B cell (primary cell): ENCODE results near the gene MAF. TPM values are rescaled to one million over a fixed set of nuclear protein-coding genes. Genes with fewer than 3 reads are reported as not detected.

Experiments
- ATAC-seq: fragments of 200-7000 bp; cut with Tn5 transposase; one replicate; pipeline ENCODE4 v1.10.0; 2021; ENCODE audit warnings: low read depth, mild to moderate bottlenecking, moderate number of reproducible peaks, moderate library complexity
- CTCF ChIA-PET: fragments of 350-600 bp; sonication (Branson Sonifier 250); formaldehyde crosslinking; loops from one replicate; lab custom pipeline; 2021; ENCODE audit warnings: antibody characterized with exemption, inconsistent platforms; lab: Charles Lee
- POLR2A ChIA-PET: fragments of 350-600 bp; sonication (Branson Sonifier 250); formaldehyde crosslinking; loops from one replicate; lab custom pipeline; 2021; ENCODE audit warnings: antibody characterized with exemption; lab: Charles Lee
- DNase-seq: peaks from one replicate; pipeline ENCODE4 v3.0.0; 2013
- H2AFZ ChIP-seq: 2 replicates; pipeline ENCODE4 v1.6.1; 2012; ENCODE audit warnings: mild to moderate bottlenecking, low read depth, low read length; ENCODE audit not compliant: insufficient read depth, poor library complexity, severe bottlenecking
- H3K27ac ChIP-seq, 2 donors: 1 replicate in 1 of 2; 2 replicates in 1 of 2; pipeline ENCODE4 v1.5.1; 2012 to 2013; ENCODE audit warnings: low read length in 2 of 2, mild to moderate bottlenecking in 2 of 2, moderate library complexity in 1 of 2
- H3K27me3 ChIP-seq, 4 experiments: fragments of 200-600 bp in 1 of 4; sonication (generic) in 1 of 4; replicated peaks in 1 of 4; 1 replicate in 2 of 4; 2 replicates in 2 of 4; pipeline versions ENCODE4 v1.6.1 to v1.7.0; 2013 to 2016; ENCODE audit warnings: low read length in 3 of 4, mild to moderate bottlenecking in 2 of 4, mixed read lengths in 1 of 4, moderate library complexity in 1 of 4; ENCODE audit not compliant: insufficient read depth in 4 of 4, control insufficient read depth in 3 of 4; ENCODE audit errors: control extremely low read depth in 1 of 4
- H3K36me3 ChIP-seq, 2 experiments: replicated peaks in 1 of 2; 1 replicate in 1 of 2; 2 replicates in 1 of 2; pipeline versions ENCODE4 v1.6.1 to v1.7.1; 2013; ENCODE audit warnings: low read length in 1 of 2; ENCODE audit not compliant: insufficient read depth in 2 of 2, control insufficient read depth in 1 of 2; ENCODE audit errors: control extremely low read depth in 1 of 2, extremely low read depth in 1 of 2
- H3K4me1 ChIP-seq, 2 donors: fragments of 200-600 bp in 1 of 2; sonication (generic) in 1 of 2; 1 replicate in 1 of 2; 2 replicates in 1 of 2; pipeline versions ENCODE4 v1.5.1 to v1.6.1; 2013 to 2017; ENCODE audit warnings: low read length in 2 of 2; ENCODE audit not compliant: control insufficient read depth in 2 of 2, insufficient read depth in 2 of 2
- H3K4me2 ChIP-seq: replicated peaks from 2 replicates; pipeline ENCODE3; 2012; ENCODE audit warnings: mild to moderate bottlenecking, low read depth, low read length; ENCODE audit not compliant: poor library complexity, severe bottlenecking
- H3K4me3 ChIP-seq, 5 experiments: fragments of 200-600 bp in 1 of 5; sonication (generic) in 1 of 5; 1 replicate in 3 of 5; 2 replicates in 2 of 5; pipeline versions ENCODE4 v1.5.1 to v1.7.0; 2011 to 2016; ENCODE audit warnings: low read length in 4 of 5, mild to moderate bottlenecking in 4 of 5, low read depth in 2 of 5, control low read depth in 1 of 5, moderate library complexity in 1 of 5; ENCODE audit not compliant: insufficient read depth in 1 of 5; ENCODE audit errors: control extremely low read depth in 1 of 5, extremely low read depth in 1 of 5
- H3K79me2 ChIP-seq: fragments of 200-600 bp; sonication (generic); one replicate; pipeline ENCODE4 v1.6.0; 2016; ENCODE audit warnings: low read length; ENCODE audit not compliant: control insufficient read depth, insufficient read depth
- H3K9ac ChIP-seq: fragments of 200-600 bp; sonication (generic); 2 replicates; pipeline ENCODE4 v1.6.1; 2017; ENCODE audit warnings: mild to moderate bottlenecking, low read length, moderate library complexity
- H3K9me3 ChIP-seq, 3 donors: one replicate each; pipeline versions ENCODE4 v1.6.1 to v1.7.1; 2013; ENCODE audit warnings: low read length in 2 of 3; ENCODE audit not compliant: control insufficient read depth in 2 of 3, insufficient read depth in 1 of 3; ENCODE audit errors: control extremely low read depth in 1 of 3
- H4K20me1 ChIP-seq: 2 replicates; pipeline ENCODE4 v1.6.0; 2012; ENCODE audit warnings: mild to moderate bottlenecking, low read length; ENCODE audit not compliant: insufficient read depth, control insufficient read depth, poor library complexity, severe bottlenecking
- H3K27ac Mint-ChIP-seq: one replicate; pipeline ENCODE4 v1.8.0; 2021; ENCODE audit warnings: mixed read lengths
- H3K27me3 Mint-ChIP-seq: one replicate; pipeline ENCODE4 v1.8.0; 2021; ENCODE audit warnings: mixed read lengths
- H3K4me1 Mint-ChIP-seq: one replicate; pipeline ENCODE4 v1.8.0; 2021; ENCODE audit warnings: mixed read lengths
- H3K4me3 Mint-ChIP-seq: one replicate; pipeline ENCODE4 v1.8.0; 2021; ENCODE audit warnings: mixed read lengths
- H3K9me3 Mint-ChIP-seq: one replicate; pipeline ENCODE4 v1.8.0; 2022; ENCODE audit warnings: mixed read lengths; ENCODE audit not compliant: insufficient read depth
- EZH2 ChIP-seq: IDR thresholded peaks from 2 replicates; pipeline ENCODE4 v1.6.1; 2012; ENCODE audit warnings: borderline replicate concordance, low read depth, mild to moderate bottlenecking, moderate library complexity, low read length; ENCODE audit not compliant: insufficient read depth, poor library complexity, severe bottlenecking
- WGBS: methylation state at CpG from one replicate; pipeline ENCODE4 v1.1.5; 2013; ENCODE audit warnings: missing lambda C conversion rate; ENCODE audit not compliant: insufficient coverage; 5-methylcytosine and 5-hydroxymethylcytosine counted together
- intact Hi-C: fragments of 100-400 bp; cut with micrococcal nuclease; formaldehyde crosslinking; loops from one replicate; pipeline ENCODE4 v1.10.0; 2022
- polyA plus RNA-seq: library from polyadenylated mRNA; depleted of rRNA; stranded (reverse); fragments of >200 nt; gene quantifications from 2 replicates; pipeline ENCODE4 v1.2.3, GENCODE V29; 2012
- total RNA-seq, 2 donors: library from RNA; stranded (reverse); fragments of 120-200 nt in 1 of 2; gene quantifications; 1 replicate in 1 of 2; 2 replicates in 1 of 2; pipeline versions ENCODE4 v1.2.3 to v1.2.4, GENCODE V29; 2013 to 2022
- TF ChIP-seq, protein P1 (sequence below): fragments of 200-600 bp; IDR thresholded peaks from one replicate; pipeline ENCODE4 v1.8.0; 2022; ENCODE audit warnings: antibody characterized with exemption, mild to moderate bottlenecking

Gene MAF
- total and polyA plus RNA-seq, 2 donors (not counting 1 experiment from before 2014, with no cell fraction given): 0.30 to 0.49 TPM

DNA sequence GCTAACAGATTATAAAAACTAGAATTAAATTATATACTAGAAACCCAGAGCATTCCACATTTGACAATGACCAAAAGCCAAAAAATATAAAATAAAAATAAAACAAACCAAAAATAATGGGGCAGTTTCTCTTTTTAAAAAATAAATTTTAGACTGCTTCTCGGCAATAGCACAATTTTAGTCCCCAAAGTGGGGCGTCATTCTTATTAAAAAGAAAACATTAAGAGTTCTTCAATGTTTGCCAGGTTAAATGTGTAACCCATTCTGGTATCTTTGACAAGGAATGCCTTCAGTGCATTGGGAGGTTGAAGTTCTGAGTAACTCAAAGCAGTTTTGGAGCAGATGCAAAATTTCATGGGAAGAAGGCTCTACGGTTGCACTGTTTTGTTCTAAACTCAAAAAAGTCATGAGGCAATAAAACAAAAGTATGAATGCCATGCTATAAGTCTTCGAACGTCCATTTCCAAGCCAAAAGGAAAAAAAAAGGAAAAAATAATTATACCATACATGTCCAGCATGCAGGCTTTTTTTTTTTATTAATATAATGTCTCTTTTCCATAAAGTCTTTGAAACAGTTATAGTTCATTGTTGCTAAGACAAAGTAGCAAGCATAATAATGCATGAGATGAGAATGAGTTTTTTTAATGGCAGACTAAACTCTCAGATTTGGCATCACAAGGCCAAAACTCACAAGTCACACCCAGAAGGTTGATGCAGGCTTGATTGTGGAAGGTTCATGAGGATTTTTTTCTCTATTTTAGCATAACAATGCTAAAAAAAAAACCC, 3.1 kb downstream of the MAF start:
- H3K4me1 Mint-ChIP-seq: peaks cover 24% of the 10 kb centered on the region
- ATAC-seq: no peak
- H3K4me2 ChIP-seq: no peak overlapping the region
- no CpG with 5 or more reads among the region's 5 CpGs for WGBS
- CTCF ChIA-PET: no interaction called here
- intact Hi-C loops: no loop called here
- DNase-seq: no peak
- H4K20me1 ChIP-seq: no peaks in the 10 kb centered on the region
- no peak overlapping the region for H3K9ac ChIP-seq
- no peaks in the 10 kb centered on the region for H3K9me3 Mint-ChIP-seq
- H3K79me2 ChIP-seq: no peaks in the 10 kb centered on the region
- H3K4me3 Mint-ChIP-seq: peak overlapping the region; percentile 54
- H3K4me3 ChIP-seq: no peak overlapping the region
- peaks cover 25 to 30% of the 10 kb centered on the region in 2 donors for H3K4me1 ChIP-seq
- POLR2A ChIA-PET: no interaction called here
- no peak overlapping the region for H3K27ac Mint-ChIP-seq
- peaks cover 53% of the 10 kb centered on the region for H3K27me3 Mint-ChIP-seq
- H3K9me3 ChIP-seq: peaks cover 0 to 9% (median 0%) of the 10 kb centered on the region in 3 donors
- H3K27me3 ChIP-seq: peaks cover 0 to 33% (median 15%) of the 10 kb centered on the region in 4 experiments
- H2AFZ ChIP-seq: no peak overlapping the region
- TF ChIP-seq, protein P1, sequence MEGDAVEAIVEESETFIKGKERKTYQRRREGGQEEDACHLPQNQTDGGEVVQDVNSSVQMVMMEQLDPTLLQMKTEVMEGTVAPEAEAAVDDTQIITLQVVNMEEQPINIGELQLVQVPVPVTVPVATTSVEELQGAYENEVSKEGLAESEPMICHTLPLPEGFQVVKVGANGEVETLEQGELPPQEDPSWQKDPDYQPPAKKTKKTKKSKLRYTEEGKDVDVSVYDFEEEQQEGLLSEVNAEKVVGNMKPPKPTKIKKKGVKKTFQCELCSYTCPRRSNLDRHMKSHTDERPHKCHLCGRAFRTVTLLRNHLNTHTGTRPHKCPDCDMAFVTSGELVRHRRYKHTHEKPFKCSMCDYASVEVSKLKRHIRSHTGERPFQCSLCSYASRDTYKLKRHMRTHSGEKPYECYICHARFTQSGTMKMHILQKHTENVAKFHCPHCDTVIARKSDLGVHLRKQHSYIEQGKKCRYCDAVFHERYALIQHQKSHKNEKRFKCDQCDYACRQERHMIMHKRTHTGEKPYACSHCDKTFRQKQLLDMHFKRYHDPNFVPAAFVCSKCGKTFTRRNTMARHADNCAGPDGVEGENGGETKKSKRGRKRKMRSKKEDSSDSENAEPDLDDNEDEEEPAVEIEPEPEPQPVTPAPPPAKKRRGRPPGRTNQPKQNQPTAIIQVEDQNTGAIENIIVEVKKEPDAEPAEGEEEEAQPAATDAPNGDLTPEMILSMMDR: no peak
- TF ChIP-seq EZH2: no peak
- H3K36me3 ChIP-seq: no peaks in the 10 kb centered on the region
- H3K27ac ChIP-seq: no peak overlapping the region

DNA sequence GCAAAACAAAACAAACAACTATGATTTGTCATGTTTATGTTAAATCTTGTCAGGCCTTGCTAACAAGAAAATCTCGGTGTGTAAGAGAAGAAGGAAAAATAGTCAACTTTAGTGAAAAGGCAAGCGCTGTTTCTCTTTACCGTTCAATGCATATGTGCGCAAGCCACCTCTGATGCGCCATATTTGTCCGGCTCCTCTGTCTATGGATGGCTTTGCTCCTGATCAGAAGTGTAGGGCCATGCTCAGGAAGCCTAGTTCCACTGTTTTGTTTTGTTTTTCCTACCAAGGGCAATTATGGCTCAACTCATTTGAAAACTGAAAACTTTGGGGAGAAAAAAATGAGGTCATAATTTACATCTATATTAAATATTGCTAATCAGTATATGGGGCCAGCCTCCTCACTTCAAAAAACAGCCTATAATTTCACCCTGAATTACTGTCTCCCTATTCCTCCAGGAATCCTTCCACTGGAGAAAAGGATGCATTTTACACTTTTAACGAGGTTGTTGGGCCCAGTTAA, 4.5 kb downstream of the MAF start:
- ATAC-seq: no peak
- Histone ChIP-seq H4K20me1 (no peaks in the 10 kb centered on the region), H3K36me3 (no peaks in the 10 kb centered on the region), H3K27me3 (peaks cover 0 to 28% (median 8%) of the 10 kb centered on the region in 4 experiments), H3K27ac (no peak overlapping the region), H3K4me3 (no peak overlapping the region), H3K79me2 (no peaks in the 10 kb centered on the region), H3K9me3 (peaks cover 0 to 3% (median 0%) of the 10 kb centered on the region in 3 donors), H2AFZ (no peak overlapping the region), H3K4me1 (peaks cover 11 to 15% of the 10 kb centered on the region in 2 donors), H3K9ac (no peak overlapping the region), H3K4me2 (no peak overlapping the region)
- no peak for DNase-seq
- ChIA-PET CTCF (no interaction called here), POLR2A (no interaction called here)
- TF ChIP-seq, protein P1: no peak
- no peak for TF ChIP-seq EZH2
- no peak overlapping the region for H3K4me3 Mint-ChIP-seq
- H3K9me3 Mint-ChIP-seq: no peaks in the 10 kb centered on the region
- peaks cover 14% of the 10 kb centered on the region for H3K4me1 Mint-ChIP-seq
- 100% methylated on average over 6 of the region's 7 CpGs for WGBS
- peaks cover 61% of the 10 kb centered on the region for H3K27me3 Mint-ChIP-seq
- intact Hi-C loops: no loop called here
- no peak overlapping the region for H3K27ac Mint-ChIP-seq
